Coronary artery (tissue), 2 donors: ENCODE measurements around the gene ZNF536.

Source experiments
- DNase-seq: peaks from one replicate; pipeline ENCODE4 v3.0.0-alpha.2; 2017; ENCODE audit warnings: low spot score
- H3K27ac ChIP-seq, 2 donors: fragments of 200-600 bp; sonication (generic); one replicate each; pipeline ENCODE4 v1.5.1; 2016 to 2019
- H3K4me3 ChIP-seq: fragments of 200-600 bp; sonication (generic); 2 replicates; pipeline ENCODE4 v1.5.1; 2016; ENCODE audit warnings: mild to moderate bottlenecking, moderate library complexity
- TF ChIP-seq, protein P1 (sequence below): fragments of 200-600 bp; sonication (generic); IDR thresholded peaks from one replicate; pipeline ENCODE4 v1.5.1; 2019; ENCODE audit warnings: antibody characterized with exemption

ZNF536 gene

DNA sequence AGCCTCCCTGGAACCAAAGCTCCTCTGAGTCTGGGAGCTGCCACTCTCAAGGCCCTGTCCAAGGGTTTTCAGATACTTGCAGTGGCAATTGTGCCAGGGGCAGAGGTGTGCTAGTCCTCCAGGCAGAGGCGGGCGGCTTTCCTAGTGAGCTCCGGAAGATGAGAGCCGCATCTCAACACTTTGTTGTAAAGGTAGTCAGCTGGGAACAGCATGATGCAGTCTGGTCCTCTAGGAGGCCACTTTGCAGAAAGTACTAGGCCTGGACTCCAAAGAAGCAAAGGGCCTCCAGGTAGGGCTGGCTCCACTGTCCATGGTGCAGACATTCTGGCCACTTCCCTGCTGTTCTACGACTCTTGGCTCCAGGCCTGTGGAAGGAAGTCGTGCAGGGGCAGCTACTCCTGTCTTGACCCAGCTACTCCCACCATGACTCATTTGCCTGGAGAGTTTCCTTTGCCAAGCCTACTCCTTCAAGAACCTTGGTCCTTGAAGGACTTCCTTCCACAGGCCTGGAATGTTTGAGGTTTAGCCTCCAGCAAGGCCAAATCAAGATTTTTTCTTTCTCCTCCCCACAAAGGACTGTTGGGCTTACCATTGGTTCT lies 9.9 kb upstream of the ZNF536 start:
- H3K27ac ChIP-seq, result no peak overlapping the region
- H3K4me3 ChIP-seq, result no peak overlapping the region
- DNase-seq, result no peak
- TF ChIP-seq, protein P1, sequence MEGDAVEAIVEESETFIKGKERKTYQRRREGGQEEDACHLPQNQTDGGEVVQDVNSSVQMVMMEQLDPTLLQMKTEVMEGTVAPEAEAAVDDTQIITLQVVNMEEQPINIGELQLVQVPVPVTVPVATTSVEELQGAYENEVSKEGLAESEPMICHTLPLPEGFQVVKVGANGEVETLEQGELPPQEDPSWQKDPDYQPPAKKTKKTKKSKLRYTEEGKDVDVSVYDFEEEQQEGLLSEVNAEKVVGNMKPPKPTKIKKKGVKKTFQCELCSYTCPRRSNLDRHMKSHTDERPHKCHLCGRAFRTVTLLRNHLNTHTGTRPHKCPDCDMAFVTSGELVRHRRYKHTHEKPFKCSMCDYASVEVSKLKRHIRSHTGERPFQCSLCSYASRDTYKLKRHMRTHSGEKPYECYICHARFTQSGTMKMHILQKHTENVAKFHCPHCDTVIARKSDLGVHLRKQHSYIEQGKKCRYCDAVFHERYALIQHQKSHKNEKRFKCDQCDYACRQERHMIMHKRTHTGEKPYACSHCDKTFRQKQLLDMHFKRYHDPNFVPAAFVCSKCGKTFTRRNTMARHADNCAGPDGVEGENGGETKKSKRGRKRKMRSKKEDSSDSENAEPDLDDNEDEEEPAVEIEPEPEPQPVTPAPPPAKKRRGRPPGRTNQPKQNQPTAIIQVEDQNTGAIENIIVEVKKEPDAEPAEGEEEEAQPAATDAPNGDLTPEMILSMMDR, result no peak

DNA sequence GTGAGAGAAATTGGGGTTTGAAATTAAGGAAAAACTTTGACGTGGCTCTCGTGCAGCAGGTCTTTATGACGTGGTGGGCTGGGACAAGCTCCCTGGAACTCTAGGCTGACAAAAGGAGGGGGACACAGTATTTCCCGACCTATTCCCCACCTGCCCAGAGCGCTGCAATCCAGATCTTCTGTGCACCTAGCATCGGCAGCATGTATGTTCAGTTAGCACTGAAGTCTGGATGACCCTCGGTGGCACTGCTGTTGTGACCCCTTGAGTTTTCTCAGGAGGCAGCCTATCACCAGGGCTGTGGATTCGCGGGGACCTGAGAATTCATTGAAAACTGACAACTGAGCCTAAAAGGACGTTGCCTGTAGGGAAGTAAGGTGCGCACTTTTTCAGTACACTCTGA lies 9.1 kb upstream of the ZNF536 start:
- Histone ChIP-seq H3K27ac (no peak overlapping the region), H3K4me3 (no peak overlapping the region)
- TF ChIP-seq, protein P1, result no peak
- DNase-seq, result no peak

DNA sequence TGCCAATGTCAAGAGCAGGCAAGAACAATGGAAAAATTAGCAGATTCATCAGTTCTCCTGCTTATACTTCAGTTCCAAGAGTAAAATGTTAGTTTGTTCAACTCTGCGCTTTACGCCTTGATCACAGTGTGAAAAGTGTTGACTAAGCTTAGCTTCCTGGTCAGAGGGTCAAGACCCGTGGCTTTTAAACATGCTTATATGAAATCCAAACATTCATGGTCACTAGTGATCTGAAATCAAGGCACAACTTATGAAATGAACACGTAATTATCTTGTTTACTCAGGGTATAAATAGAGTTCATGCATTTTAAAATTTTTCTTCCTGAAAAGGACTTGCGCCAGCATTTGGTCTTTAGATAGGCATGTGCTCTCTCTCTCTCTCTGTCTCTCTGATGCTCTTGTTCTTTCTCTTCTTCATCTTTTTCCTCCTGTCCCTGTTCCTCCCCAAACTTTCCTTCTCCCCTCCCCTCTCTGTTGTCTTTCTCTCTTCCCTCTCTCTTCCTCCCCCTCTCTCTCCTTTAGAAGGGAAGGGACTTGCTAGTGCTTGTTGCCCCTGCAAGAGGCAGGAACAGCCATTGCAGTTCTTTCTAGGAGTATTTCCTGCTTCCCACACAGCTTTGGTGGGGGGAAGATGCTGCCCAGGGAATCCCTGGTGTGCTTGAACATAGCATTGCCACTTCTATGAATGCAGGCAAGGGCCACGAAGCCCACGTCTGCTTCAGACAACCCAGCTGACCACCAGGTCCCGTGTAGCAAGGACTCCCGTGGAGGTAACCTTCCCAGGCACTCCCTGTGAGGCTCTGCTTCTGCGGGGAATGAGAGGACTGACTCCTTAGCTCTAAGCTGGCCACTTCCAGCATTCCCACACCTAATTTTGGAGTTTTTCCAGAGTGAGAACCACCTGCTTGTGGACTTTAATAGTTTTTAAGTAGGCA lies 7.1 kb upstream of the ZNF536 start:
- Histone ChIP-seq H3K4me3 (no peak overlapping the region), H3K27ac (no peak overlapping the region)
- DNase-seq, result no peak
- TF ChIP-seq, protein P1, result no peak

DNA sequence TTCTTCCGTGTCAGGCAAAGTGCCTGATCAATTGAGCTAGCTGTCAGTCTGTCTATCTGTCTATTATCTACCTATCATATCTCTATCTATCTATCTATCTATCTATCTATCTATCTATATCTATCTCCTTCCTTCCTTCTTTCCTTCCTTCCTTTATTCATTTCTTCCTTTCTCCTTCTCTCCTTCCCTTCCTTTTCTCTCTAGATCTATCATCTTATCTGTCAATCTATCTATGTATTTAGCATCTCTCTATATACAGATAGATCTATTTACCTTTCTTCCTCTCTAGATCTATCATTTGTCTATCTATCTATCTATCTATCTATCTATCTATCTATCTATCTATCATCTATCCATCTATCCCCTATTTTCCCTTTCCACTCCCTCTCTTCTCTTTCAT lies 5.9 kb upstream of the ZNF536 start:
- DNase-seq, result no peak
- H3K27ac ChIP-seq, result no peak overlapping the region
- TF ChIP-seq, protein P1, result no peak
- no peak overlapping the region for H3K4me3 ChIP-seq

DNA sequence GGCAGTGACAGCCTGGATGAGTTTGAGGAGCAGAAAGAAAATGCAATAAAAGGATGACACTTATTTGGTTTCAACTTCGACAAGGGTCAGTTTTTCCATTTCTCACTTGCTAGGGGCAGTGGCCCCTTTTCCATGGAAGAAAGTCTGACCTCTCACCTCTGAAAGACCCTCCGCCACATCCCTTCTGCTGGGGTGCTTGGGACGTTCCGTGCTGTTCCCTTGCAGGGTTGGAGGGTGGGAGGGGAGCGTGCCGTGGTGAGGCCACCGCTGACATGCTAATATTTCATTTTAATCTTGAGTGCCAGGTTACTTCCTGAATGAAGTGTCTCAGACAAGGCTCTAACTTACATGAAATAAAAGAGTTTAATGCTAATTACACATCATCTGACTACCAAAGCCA lies 5.2 kb upstream of the ZNF536 start:
- TF ChIP-seq, protein P1, result no peak
- H3K4me3 ChIP-seq, result no peak overlapping the region
- H3K27ac ChIP-seq, result no peak overlapping the region
- DNase-seq, result no peak

DNA sequence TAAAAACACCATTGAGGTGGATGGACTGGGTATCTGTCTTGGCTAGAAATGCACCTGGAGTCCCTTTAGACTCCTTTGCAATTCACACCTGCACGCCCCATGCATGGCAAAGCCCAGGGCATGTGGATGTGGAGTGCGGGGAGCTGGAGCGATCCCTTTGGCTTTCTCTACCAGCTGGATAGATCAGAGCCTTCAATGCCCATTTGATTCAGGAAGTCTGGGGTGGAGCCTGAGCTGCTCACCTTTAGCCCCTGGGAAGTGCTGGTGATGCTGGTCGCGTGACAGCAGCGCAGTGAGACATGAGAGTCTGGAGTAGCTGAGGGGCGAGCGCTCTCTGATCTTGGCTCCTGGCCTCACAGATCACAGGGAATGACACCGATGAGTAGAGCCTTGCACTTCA lies 4.8 kb upstream of the ZNF536 start:
- DNase-seq, result no peak
- H3K4me3 ChIP-seq, result no peak overlapping the region
- TF ChIP-seq, protein P1, result no peak
- no peak overlapping the region for H3K27ac ChIP-seq

DNA sequence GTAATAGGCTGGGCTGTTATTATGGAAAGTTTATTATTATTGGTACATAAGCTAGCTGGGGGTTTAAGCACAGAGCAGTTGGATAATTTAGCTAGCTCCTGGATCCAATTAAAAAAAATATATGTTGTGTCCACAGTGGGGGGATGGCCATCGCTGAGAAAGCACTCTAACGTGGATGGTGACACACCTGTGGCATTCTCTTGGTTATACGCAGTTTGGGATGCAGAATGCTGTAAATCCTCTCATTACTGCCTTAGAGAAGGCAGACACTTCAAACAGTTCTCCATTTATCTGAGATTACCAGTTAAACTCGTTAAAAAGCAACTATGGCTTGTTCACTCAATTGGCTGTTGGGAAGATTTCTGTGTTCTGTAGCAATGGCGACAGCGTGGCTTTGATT lies 2.4 kb upstream of the ZNF536 start:
- TF ChIP-seq, protein P1, result no peak
- Histone ChIP-seq H3K27ac (no peak overlapping the region), H3K4me3 (no peak overlapping the region)
- no peak for DNase-seq
